NCI-H1694 (cell line): Measurements from ENCODE around the gene WFDC8.
"Not testable (repeated sequence)": the region's sequence is repeated elsewhere in the genome, so short reads cannot be mapped to it uniquely, and the experiment has no call there.

ENCODE experiments used
- DNase-seq: peaks from one replicate; lab custom pipeline; 2025; lab: John Stamatoyannopoulos, UW

Gene WFDC8

DNA sequence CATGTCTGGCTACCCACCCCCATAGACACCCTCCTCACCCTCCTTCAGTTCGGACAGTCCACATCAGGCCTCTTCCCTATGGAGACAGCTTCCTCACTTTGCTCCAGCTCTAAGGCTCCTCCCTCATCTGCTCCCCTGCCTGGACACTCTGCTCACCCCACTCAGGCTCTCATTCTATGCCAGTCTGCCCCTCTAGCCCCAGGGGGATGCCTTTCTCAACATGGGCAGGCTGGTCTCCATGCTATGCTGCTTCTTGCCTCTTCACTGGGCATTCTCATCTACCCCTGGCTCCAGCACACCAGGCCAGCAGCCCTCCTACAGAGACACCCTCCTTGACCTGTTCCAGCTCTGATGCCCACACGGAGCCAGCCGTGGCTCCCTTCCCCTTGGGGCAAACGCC, at the start of gene WFDC8:
WFDC8 (minus strand) TSS at position 101 of the 400 bp plus-strand sequence; CDS start at position 64, 37 bp downstream.
- no peak for DNase-seq

DNA sequence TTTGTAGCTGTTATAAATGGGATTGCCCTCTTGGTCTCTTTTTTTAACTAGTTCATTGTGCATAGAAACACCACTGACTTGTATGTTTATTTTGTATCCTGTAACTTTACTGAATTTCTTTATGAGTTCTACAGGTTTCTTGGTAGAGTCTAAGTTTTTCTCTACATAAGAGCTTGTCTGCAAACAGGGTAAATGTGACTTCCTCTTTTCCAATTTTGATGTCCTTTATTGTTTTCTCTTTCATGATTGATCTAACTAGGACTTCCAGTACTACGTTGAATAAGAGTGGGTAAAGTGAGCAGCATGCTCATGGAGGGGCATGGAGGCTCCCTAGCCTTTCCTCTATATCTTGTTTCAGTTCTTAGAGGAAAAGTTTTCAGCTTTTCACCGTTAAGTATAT, 47.5 kb upstream of the WFDC8 start:
- DNase-seq, result no peak

DNA sequence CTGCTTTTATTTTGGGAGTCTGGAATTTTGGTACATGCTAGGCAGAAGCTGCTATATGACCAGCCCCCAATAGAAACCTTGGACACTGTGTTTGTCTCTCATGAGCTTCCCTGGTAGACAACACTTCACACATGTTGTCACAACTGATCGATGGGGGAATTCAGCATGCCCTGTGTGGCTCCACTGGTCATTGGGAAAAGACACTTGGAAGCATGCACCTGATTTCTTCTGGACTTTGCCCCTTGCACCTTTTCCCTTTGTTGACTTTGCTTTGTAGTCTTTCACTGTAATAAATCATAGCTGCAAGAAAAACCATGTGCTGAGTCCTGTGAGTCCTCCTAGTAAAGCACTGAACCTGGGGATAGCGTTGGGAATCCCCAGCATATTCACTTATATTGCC, 42.5 kb upstream of the WFDC8 start:
- no peak for DNase-seq

DNA sequence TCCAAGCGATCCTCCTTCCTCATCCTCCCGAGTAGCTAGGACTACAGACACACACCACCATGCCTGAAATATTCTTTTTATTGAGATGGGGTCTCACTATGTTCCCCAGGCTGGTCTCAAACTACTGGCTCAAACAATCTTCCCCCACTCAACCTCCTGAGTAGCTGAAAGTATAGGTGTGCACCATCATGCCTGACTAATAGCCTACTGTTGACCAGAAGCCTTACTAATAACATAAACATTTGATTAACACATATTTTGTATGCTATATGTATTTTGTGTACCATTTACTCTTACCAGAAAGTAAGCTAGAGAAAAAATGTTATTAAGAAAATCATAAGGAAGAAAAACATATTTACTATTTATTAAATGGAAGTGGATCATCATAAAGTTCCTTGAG, 38.5 kb upstream of the WFDC8 start:
- DNase-seq, result no peak

DNA sequence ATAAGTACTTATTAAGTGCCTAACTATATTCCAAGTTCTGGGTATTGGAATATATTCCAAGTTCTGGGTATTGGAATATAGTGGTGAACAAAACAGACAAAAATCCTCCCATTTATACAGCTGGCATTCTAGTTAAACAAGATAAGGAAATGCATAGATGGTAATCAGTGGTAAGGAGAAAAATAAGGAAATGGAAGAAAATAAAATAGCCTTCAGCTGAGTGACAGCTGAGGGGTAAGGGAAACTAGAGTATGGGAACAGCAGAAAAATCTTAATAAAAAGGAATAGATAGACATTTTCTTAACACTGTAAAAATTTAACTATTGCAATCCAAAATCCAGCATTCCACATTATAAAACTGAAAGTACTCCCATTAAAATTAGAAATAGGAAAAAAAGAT, 33.2 kb upstream of the WFDC8 start:
- no peak for DNase-seq

DNA sequence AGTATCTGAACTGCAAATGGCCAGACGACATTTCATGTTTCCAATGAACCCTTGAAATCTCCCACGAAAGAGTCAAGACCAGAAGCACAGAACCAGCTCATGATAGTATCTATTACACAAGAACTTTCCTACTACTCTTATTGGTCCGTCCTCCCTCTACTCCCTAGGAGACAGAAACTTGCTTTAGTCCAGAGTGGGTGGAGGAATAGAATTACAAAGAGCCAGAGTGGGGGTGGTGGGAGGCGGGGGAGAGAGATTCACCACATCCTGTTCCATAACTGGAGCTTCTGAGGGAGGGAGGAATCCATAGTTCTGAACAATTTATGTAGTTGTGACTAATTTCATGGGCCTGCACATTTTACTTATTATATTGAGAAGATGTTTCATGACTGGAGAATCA, 32.0 kb upstream of the WFDC8 start:
- no peak for DNase-seq

DNA sequence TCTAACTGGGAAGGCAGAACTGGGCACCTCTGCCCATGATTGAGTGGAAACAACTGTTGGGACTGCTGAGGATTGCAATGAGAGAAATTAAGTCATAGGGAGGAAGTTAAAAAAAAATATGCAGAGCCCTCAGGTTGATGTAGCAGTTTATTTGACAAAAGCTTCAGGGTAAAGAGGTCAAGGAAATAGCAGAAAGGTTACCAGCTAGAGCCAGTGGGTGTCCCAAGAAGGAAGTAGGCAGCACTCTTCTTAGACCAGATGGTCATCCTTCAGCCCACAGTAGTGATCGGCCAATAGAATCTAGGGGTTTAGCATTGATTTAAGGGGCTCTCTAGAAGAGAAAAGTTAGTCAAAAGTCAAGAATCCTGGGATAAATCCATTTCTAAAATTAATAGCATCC, 28.7 kb upstream of the WFDC8 start:
- no peak for DNase-seq

DNA sequence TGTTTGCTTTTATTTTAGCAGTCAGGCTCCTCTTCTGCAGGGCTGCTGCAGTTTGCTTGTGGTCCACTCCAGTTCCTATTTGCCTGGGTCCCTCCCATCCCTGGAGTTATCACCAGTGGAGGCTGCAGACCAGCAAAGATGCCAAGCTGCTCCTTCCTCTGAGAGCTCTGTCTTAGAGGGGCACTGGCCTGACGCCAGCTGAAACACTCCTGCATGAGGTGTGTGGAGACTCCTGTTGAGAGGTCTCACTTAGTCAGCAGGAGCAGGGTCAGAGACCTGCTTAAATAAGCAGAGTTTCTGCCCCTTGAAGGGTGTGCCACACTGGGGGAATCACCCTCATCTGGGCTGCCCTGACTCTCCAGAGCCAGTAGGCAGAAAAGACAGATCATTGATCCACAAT, 16.2 kb upstream of the WFDC8 start:
- DNase-seq, result no peak

DNA sequence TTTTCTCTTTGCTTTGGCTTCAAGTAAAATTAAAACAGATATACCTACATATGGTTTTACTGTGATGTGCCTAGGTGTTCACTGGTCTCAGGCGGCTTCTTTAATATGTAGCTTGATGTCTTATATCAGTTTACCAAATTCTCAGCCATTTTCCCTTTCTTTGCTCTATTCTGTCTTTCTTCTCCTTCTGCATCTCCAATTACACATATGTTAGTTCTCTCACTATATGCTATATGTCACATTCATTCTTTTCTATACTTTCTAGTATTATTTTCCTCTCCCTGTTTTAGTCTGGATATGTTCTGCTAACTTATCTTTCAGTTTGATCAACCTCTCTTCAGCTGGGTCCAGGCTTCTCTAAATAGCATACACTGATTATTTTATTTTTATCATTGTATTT, 14.4 kb upstream of the WFDC8 start:
- no peak for DNase-seq

DNA sequence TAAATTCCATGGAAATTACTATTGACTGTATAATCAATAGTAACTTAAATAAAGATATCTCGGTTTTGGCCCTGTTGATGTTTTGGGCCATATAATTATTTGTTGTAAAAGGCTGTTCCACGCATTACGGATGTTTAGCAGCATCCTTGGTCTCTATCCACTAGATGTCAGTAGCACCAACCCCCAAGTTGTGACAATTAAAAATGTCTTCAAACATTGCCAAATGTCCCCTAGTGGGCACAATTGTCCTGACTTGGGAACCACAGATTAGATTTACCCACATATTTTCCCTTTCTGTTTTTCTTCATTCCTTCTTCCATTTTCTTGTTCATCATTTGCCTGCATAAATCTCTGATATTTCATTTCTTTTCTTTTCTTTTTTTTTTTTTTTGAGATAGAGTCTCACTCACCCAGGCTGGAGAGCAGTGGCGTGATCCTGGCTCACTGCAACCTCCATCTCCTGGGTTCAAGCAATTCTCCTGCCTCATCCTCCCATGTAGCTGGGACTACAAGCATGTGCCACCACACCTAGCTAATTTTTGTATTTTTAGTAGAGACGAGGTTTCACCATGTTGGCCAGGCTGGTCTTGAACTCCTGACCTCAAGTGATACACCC, 13.6 kb upstream of the WFDC8 start:
- DNase-seq, result peak; percentile 57

DNA sequence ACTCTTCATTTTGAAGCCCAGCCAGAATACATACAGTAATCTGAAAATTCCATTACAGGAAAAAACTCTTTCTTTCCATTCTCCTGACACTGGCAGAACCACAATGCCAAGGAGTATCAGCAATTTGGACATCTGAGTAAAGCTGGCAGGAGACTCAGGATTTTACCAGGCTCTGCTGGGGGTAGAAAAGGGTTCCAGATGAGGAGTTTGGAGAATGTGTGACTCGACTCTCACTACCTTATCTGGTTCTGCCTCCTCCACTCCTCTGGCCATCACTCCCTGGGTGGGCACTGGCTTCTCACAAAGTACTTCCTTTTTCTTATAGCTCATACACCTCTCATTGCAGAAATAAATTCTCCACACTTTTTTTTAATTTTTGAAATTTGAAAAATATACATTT, 10.6 kb upstream of the WFDC8 start:
- DNase-seq, result no peak

DNA sequence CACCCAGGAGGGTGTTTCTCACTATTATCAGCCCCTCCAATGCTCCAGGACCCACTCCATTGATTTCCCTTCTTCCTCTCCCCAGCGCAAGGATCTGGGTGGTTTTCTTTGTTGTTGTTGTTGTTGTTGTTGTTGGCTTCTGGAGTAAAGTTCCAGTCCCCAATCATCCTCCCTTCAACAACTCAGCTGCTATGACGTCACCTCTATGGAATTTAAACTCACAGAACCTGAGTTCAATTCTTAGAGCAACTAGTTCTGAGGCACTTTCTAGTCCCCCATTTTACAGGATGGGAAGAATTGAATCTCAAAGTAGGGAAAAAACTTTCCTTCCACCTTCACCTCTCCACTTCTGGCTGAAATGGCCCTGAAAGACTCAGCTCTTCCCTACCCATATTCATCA, 9.7 kb upstream of the WFDC8 start:
- no peak for DNase-seq

DNA sequence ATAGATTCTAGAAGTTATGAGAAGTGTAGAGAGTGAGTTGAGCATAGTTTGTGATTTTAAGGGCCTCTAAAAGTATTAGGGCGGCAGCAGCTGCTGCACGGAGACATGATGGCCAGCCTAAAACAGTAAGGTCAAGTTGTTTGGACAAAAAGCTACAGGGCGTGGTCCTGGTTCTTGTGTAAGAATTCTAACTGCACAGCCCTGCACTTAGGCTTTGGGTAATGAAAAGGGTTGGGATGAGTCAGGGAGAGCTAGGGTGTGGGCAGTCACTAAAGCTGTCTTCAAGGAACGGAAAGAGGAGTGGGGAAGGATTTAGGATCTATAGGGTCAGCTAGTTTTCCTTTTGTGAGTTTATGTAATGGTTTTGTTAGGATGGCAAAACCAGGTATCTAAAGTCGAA, 6.9 kb upstream of the WFDC8 start:
- not testable (repeated sequence) for DNase-seq

DNA sequence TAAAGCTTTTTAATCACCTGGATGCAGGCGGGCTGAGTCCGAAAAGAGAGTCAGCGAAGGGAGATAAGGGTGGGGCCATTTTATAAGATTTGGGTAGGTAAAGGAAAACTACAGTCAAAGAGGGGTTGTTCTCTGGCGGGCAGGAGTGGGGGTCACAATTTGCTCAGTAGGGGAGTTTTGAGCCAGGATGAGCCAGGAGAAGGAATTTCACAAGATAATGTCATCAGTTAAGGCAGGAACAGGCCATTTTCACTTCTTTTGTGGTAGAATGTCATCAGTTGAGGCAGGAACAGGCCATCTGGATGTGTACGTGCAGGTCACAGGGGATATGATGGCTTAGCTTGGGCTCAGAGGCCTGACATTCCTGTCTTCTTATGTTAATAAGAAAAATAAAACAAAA, 5.2 kb upstream of the WFDC8 start:
- not testable (repeated sequence) for DNase-seq

DNA sequence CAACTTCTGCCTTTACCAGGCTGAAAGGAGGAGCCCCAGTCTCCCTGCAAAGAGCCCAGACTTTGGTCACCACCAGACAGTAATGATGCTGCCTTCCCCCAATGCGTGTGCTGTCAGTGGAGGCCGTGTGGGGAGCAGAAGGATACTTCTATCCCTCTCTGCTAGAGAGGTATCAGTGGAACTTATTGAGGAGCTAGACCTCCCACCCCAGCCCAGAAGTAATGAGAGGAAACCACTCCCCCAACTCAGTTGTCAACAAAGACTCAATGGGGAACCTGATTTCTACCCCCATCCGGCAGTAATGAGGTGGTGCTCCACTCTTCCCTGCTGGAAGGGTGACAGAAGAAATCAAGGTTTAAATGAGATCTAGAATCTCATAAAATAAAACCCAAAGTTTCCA, 4.4 kb upstream of the WFDC8 start:
- DNase-seq, result no peak

DNA sequence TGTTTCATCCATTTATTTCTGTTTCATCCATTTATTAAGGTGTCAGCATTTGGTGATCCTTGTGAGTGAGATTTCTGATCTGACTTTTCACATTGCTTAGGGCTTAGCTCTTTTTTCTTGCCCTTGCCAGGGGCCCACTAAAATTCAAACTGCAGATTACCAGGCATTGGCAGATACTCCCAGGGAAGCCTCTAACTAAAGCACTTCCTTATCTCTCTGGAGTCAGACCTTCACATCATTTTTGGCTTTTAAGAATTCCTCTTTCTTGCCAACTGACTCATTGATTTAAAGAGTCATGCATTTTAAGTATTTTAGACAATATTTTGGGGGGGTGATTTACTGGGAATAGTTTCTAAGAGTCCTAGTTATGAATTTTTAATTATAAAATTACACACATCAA, 2.6 kb upstream of the WFDC8 start:
- DNase-seq, result no peak

DNA sequence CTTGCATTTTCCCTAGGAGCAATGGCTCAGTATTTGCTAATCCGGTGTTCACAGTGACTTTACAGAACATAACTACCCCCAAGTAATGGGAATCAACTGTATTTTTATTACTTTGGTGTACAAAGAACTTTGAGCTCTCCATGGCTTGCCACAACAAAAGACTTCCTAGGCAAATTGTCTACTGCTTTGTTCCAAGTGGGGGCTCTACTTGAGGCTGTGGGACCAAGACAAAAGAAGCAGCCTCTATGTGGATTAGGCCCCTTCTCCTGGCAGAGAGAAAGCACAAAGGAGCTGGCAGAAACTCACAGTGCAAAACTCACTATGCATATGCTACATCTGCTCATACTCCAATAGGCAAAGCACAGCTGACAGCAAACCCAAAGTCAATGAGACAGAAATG, 853 bp downstream of the WFDC8 start:
- no peak for DNase-seq

DNA sequence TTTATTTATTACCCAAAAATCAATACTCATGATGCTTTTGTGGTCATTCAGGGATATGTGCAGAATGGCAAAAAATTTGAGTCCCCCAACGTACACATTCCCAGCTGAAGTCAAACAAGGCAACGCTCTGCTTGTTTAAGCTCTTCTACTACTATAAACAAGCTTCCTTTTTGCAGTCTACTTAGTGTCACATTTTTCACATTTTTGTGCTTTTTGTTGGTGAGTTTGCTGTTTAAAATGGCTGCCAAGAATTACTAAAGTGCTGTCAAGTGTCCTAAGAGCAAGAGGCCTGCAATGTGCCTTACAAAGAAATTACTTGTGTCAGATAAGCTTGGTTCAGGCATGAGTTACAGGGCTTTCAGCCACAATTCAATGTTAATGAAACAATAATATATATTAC, 2.1 kb downstream of the WFDC8 start:
- no peak for DNase-seq

DNA sequence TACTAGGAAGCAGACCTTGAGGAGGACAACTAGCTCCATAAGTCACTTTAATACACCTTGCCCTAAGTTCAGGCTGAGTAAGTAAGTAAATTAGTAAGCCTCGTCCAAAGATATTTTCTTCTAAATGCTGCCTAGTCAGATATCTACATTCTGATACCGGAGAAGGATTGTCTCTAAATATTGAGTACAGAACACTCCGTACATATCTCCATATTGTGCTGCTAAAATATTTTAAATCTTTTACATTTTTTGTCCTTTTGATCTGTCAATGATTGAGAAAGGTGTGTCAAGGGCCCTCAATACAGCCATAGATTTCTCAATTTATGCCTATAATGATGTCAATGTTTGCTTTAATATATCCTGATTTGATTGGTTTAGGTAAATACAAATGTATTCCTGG, 3.2 kb downstream of the WFDC8 start:
- DNase-seq, result no peak

DNA sequence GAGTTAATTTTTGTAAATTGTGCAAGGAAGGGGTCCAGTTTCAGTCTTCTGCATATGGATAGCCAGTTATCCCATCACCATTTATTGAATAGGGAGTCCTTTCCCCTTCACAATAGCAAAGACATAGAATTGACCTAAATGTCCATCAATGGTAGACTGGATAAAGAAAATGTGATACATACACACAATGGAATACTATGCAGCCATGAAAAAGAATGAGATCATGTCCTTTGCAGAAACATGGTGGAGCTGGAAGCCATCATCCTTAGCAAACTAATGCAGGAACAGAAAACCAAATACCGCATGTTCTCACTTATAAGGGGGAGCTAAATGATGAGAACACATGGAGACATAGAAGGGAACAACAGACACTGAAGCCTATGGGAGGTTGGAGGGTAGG, 9.4 kb downstream of the WFDC8 start:
- DNase-seq, result not testable (repeated sequence)

DNA sequence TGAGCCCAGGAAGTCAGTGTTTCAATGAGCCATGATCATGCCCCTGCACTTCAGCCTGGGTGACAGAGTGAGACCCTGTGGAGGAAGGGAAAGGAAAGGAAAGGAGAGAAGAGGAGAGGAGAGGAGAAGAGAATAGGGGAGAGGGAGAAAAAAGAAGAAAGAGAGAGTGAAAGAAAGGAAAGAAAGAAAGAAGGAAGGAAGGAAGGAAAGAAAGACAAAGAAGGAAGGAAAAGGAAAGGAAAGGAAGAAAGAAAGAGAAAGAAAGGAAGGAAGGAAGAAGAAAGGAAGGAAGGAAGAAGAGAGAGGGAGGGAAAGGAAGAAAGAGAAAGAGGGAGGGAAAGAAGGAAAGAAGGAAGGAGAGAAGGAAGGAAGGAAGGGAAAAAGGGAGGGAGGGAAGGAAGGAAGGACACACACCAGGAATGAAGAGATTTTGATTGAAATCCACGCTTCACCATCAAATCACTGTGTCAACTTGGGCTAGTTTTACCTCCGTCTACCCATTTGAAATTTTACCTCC, 14.3 kb downstream of the WFDC8 start:
- no peak for DNase-seq

DNA sequence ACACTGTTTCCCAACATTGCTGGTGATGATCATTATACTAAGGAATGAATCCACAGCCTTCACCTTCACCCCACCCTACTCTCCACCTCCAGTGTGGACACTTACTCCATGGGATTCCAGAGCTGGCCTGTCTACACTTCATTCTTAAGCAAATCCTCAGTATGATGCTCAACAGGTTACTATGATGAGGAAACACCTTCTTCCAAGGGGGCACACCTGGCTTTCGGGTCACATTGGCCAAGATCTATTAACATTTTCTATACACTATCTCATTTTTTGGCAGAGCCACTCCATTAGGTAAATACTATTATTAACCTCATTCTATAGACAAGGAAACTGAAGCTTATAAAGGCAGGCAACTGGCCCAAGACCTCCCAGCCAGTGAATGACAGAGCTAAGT, 23.9 kb downstream of the WFDC8 start:
- DNase-seq, result no peak

DNA sequence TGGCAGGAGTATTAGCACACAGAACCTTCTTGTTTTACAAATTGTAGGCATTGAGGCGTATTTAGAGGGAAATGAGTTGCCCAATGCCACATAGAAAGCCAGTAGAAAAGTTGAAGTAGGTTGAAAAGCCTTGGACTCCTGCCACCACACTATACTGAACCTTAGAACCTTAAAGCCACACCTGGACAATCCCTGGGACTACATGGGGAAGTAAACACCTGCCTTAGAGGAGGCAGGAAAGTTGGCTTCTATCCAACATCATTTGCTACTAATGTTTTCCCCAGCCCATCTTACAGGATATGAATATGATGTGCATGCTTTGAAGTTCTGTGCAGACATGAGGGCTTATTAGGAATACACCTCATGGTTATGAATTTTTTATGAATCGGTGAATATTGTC, 26.6 kb downstream of the WFDC8 start:
- no peak for DNase-seq

DNA sequence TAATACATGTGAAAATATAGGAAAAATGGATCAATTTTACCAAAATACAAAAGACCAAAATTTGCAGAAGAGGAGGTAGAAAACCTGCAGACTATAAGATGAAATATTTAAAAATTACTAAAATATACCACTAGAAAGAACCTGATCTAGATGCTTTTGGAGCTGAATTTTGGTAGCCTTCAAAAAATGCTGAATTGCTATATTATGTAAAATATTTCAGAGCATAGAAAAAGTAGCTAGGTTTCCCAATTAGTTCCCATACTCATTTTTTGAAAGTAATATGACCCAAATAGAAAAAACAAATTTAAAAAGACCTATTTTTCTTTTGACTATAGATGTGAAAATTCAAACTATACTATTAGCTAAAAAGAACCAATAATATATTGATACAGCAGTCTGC, 28.3 kb downstream of the WFDC8 start:
- DNase-seq, result no peak

DNA sequence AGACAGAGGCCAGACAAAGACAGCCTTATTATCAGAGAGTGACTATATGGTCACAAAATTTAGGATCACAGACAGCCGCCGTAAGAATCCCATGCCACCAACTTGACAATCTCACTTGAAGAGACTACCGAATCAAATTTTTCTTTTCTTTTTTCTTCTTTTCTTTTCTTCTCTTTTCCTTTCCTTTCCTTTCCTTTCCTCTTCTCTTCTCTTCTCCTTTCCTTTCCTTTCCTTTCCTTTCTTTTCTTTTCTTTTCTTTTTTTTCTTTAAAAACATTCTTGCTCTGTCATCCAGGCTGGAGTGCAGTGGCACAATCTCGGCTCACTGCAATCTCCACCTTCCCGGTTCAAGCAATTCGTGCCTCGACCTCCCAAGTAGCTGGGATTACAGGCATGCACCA, 30.7 kb downstream of the WFDC8 start:
- DNase-seq, result no peak
